AG09309 (cell line): ENCODE data around the gene RAD51B.

Experiments used
- DNase-seq: peaks from one replicate; pipeline ENCODE4 v3.0.0-alpha.2; 2010; ENCODE audit warnings: low read depth
- H3K4me3 ChIP-seq: 2 replicates; pipeline ENCODE4 v1.5.1; 2011; ENCODE audit warnings: mild to moderate bottlenecking, low read depth, low read length, moderate library complexity; ENCODE audit not compliant: control insufficient read depth
- CTCF ChIP-seq: IDR thresholded peaks from 2 replicates; pipeline ENCODE4 v1.5.1; 2011; ENCODE audit warnings: mild to moderate bottlenecking, low read depth, low read length, inconsistent platforms; ENCODE audit not compliant: insufficient read depth, control insufficient read depth; ENCODE audit errors: missing control alignments

The RAD51B gene

GRCh38 chr14:68417009-68417650, 597.6 kb downstream of the RAD51B start:
- H3K4me3 ChIP-seq = no peak overlapping the region
- DNase-seq = no peak
- no peak for TF ChIP-seq CTCF

- H3K4me3 ChIP-seq = no peak overlapping the region
- DNase-seq = no peak
- TF ChIP-seq CTCF = no peak
These were observed 598.9 kb downstream of the RAD51B start for GRCh38 chr14:68418174-68419118.

GRCh38 chr14:68420350-68420749, 600.8 kb downstream of the RAD51B start:
- DNase-seq = no peak
- no peak for TF ChIP-seq CTCF
- H3K4me3 ChIP-seq = no peak overlapping the region

GRCh38 chr14:68421116-68421515, 601.5 kb downstream of the RAD51B start:
- no peak for TF ChIP-seq CTCF
- no peak overlapping the region for H3K4me3 ChIP-seq
- DNase-seq = no peak

GRCh38 chr14:68423686-68424085, 604.1 kb downstream of the RAD51B start:
- no peak for DNase-seq
- no peak for TF ChIP-seq CTCF
- H3K4me3 ChIP-seq = no peak overlapping the region

GRCh38 chr14:68424443-68425172, 605.0 kb downstream of the RAD51B start:
- no peak overlapping the region for H3K4me3 ChIP-seq
- DNase-seq = no peak
- no peak for TF ChIP-seq CTCF
